Bronchial epithelial cell (primary cell): ENCODE results near the gene GABRA4. TPM values are rescaled to one million over a fixed set of nuclear protein-coding genes. Genes with fewer than 3 reads are reported as not detected.

ENCODE experiments used
- DNase-seq: peaks from one replicate; pipeline ENCODE4 v3.0.0-alpha.2; 2010; ENCODE audit warnings: low read depth
- FAIRE-seq: peaks from 2 replicates; lab custom pipeline; 2011; peaks lifted over from hg19 to GRCh38; lab: Jason Lieb, UNC
- H3K27me3 ChIP-seq: 2 replicates; pipeline ENCODE4 v1.5.1; 2011; ENCODE audit warnings: low read length; ENCODE audit not compliant: control insufficient read depth, insufficient read depth
- H3K36me3 ChIP-seq: 2 replicates; pipeline ENCODE4 v1.5.1; 2011; ENCODE audit warnings: low read length; ENCODE audit not compliant: control insufficient read depth, insufficient read depth
- H3K4me3 ChIP-seq: 2 replicates; pipeline ENCODE4 v1.5.1; 2011; ENCODE audit warnings: mild to moderate bottlenecking, low read depth, low read length, control low read depth
- total RNA-seq: library from RNA; depleted of rRNA; stranded (reverse); fragments of >200 nt; gene quantifications from 2 replicates; pipeline ENCODE4 v1.2.1, GENCODE V29; 2014
- TF ChIP-seq, protein P1 (sequence below): IDR thresholded peaks from 2 replicates; pipeline ENCODE4 v1.5.1; 2011; ENCODE audit warnings: mild to moderate bottlenecking, moderate library complexity, low read length, control low read depth, inconsistent platforms; ENCODE audit not compliant: insufficient read depth, severe bottlenecking

The GABRA4 gene
- total RNA-seq, 1 donor from 2014 or later = not detected

DNA sequence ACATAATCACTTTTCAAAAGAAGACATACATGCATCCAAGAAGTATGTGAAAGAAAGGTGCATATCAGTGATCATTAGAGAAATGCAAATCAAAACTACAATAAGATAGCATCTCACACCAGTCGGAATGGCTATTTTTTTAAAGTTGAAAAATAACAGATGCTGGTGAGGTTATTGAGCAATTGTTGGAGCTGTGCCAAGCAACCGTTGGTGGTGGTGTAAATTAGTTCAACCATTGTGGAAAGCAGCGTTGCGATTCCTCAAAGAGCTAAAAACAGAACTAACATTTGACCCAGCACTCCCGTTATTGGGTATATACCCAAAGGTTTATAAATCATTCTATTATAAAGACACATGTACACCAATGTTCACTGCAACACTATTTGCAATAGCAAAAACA lies 98.6 kb downstream of the GABRA4 start:
- H3K4me3 ChIP-seq = no peak overlapping the region
- FAIRE-seq (no peak), DNase-seq (no peak)
- no peaks in the 10 kb centered on the region for H3K36me3 ChIP-seq
- TF ChIP-seq, protein P1, sequence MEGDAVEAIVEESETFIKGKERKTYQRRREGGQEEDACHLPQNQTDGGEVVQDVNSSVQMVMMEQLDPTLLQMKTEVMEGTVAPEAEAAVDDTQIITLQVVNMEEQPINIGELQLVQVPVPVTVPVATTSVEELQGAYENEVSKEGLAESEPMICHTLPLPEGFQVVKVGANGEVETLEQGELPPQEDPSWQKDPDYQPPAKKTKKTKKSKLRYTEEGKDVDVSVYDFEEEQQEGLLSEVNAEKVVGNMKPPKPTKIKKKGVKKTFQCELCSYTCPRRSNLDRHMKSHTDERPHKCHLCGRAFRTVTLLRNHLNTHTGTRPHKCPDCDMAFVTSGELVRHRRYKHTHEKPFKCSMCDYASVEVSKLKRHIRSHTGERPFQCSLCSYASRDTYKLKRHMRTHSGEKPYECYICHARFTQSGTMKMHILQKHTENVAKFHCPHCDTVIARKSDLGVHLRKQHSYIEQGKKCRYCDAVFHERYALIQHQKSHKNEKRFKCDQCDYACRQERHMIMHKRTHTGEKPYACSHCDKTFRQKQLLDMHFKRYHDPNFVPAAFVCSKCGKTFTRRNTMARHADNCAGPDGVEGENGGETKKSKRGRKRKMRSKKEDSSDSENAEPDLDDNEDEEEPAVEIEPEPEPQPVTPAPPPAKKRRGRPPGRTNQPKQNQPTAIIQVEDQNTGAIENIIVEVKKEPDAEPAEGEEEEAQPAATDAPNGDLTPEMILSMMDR = no peak
- no peaks in the 10 kb centered on the region for H3K27me3 ChIP-seq

DNA sequence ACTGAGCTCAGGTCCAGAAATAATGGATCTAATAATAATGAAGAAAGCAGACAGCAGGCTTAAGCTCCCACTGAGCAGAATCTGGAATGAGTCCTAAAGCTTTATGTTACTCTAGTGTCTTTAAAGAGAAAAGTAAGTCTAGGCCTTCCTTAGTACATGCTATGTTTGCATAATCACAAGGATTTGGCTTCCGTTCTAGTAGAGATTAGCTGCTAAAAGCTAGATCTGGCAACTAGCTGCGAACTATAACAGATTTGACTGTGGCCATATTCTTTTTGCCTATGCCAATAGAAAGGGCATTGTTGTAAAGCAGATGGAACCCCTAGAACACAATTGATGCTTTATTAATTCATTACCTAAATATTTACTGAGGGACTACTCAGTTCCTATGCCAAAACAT lies 103.3 kb downstream of the GABRA4 start:
- TF ChIP-seq, protein P1 = no peak
- no peak for FAIRE-seq

DNA sequence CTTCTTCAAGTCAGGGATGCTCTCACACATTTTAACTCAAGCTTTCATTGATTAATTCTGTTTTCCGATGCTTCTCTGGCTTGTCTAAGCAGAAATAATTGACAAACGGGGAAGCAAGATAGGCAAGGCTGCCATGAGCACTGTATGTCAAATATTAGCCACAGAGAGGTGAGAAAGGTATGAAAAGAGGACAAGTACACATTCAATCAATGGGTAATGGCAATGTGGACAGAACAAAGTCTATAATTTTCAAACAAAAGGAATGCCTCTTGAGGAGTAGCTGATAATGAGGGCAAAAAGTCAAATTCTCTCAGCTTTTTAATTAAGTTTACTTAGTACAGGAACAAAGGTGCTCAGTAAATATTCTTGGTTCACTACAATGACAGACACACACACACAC lies 104.0 kb downstream of the GABRA4 start:
- DNase-seq (no peak), FAIRE-seq (no peak)
- Histone ChIP-seq H3K27me3 (no peaks in the 10 kb centered on the region), H3K4me3 (no peak overlapping the region), H3K36me3 (no peaks in the 10 kb centered on the region)
- TF ChIP-seq, protein P1 = no peak

More for the DNA sequence above, 103.3 kb downstream of the GABRA4 start:
- no peak overlapping the region for H3K4me3 ChIP-seq
- no peaks in the 10 kb centered on the region for H3K36me3 ChIP-seq
- no peaks in the 10 kb centered on the region for H3K27me3 ChIP-seq
- DNase-seq = no peak

DNA sequence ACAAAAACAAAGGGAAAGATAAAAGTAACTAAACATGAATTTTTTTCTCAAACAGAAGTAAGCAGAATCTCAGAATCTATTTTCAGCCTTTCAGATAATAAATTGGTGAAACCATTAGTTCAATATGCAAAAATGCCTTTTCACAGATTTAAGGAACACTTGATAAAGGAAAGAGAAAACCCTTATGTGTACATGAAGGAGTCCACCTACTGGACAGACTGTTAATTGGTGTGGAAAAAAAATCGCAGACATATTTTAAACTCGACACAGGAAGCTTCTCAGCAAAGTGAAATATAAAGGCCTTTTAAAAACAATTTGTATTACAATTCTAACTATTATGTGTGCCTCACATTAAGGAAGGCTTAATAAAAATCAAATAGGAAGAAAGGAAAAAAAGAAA lies 106.7 kb downstream of the GABRA4 start:
- Histone ChIP-seq H3K27me3 (no peaks in the 10 kb centered on the region), H3K36me3 (no peaks in the 10 kb centered on the region), H3K4me3 (no peak overlapping the region)
- TF ChIP-seq, protein P1 = no peak
- DNase-seq (peak; percentile 9), FAIRE-seq (no peak)

DNA sequence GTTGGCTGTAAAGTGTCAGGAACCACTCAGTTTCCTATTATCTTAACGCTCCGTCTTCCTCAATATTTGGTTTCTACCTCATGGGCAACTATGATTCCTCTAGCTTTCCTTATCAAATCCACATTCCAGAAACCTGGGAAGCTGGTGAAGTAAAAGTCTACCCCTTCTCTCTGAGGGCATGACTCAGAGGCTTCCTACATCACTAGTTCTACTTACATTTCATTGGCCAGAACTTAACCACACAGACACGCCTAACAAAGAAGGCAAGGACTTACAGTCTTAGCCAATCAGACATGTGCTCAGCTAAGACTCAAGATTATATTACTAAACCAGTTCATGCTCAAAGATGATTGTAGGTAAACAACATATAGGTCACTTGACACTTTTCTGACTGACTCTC lies 114.7 kb downstream of the GABRA4 start:
- H3K36me3 ChIP-seq = no peaks in the 10 kb centered on the region
- no peak overlapping the region for H3K4me3 ChIP-seq
- TF ChIP-seq, protein P1 = no peak
- DNase-seq (no peak), FAIRE-seq (no peak)
- no peaks in the 10 kb centered on the region for H3K27me3 ChIP-seq

DNA sequence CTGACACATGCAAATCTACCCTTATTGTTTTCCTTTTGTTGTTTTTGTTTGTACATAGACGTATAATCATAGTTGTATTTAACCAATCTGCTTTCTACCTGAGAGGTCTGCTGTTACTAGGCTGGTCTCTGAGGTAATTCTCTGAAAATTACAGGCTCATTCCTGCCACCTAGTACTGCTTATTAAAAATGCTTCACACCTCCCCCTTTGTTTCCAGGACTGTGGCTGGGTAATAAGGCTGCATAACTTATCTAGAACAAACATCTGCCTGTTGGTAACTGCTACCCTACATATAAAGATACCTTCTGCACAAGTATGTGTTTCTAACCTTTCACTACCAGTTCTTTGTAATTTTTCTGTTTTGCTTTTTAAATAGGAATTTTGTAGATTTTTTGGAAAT lies 118.6 kb downstream of the GABRA4 start:
- no peak for FAIRE-seq

More for the DNA sequence above, 118.6 kb downstream of the GABRA4 start:
- Histone ChIP-seq H3K36me3 (no peaks in the 10 kb centered on the region), H3K27me3 (no peaks in the 10 kb centered on the region), H3K4me3 (no peak overlapping the region)
- TF ChIP-seq, protein P1 = no peak
- DNase-seq = no peak
